Spleen (tissue), 7 donors: ENCODE measurements around the gene POU2AF3.

Experiments used
- POLR2A ChIP-seq, 3 donors: fragments of 450-650 bp; IDR thresholded peaks; one replicate each; pipeline ENCODE4 v1.5.1; 2017; ENCODE audit warnings: antibody characterized with exemption in 3 of 3, mild to moderate bottlenecking in 1 of 3
- POLR2AphosphoS5 ChIP-seq, 3 donors: sonication (generic); formaldehyde crosslinking; IDR thresholded peaks; one replicate each; pipeline ENCODE4 v1.5.1; 2017; ENCODE audit warnings: antibody characterized with exemption in 3 of 3
- TF ChIP-seq, protein P1 (sequence below), 11 experiments: fragments of 200-600 bp in 7 of 11; fragments of 450-650 bp in 4 of 11; sonication (generic) in 4 of 11; IDR thresholded peaks in 8 of 11; conservative IDR thresholded peaks in 3 of 11; 1 replicate in 7 of 11; 2 replicates in 4 of 11; pipeline versions ENCODE4 v1.4.0 to v1.8.0; 2016 to 2021; ENCODE audit warnings: antibody characterized with exemption in 11 of 11, inconsistent platforms in 4 of 11, mild to moderate bottlenecking in 1 of 11
- donor health status: DM: no; HTN: no; CAD: no; lungs with moderate emphysema.
- donor health status: DM: no; HTN: no; CAD: no.
- donor health status: DM: no; HTN: no; CAD: no.

DNA sequence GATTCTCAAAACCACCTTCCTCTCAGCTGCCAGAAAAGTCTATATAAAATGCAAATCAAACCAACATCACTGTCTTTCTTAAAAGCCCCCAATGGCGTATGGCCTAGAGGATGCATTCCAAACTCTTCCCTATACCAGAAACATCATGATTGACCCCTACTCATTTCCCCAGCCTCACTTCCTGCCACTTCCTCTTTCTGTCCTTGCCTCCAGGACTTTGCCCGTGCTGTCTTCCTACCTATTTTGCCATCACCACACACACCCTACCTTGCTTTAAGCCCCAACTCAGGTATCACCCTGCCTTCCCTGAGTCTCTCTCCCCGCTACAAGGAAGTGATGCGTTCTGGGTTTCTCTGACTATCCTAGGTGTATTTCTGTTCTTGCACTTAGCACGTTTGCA is 44.7 kb upstream of the POU2AF3 start:
- TF ChIP-seq, protein P1, sequence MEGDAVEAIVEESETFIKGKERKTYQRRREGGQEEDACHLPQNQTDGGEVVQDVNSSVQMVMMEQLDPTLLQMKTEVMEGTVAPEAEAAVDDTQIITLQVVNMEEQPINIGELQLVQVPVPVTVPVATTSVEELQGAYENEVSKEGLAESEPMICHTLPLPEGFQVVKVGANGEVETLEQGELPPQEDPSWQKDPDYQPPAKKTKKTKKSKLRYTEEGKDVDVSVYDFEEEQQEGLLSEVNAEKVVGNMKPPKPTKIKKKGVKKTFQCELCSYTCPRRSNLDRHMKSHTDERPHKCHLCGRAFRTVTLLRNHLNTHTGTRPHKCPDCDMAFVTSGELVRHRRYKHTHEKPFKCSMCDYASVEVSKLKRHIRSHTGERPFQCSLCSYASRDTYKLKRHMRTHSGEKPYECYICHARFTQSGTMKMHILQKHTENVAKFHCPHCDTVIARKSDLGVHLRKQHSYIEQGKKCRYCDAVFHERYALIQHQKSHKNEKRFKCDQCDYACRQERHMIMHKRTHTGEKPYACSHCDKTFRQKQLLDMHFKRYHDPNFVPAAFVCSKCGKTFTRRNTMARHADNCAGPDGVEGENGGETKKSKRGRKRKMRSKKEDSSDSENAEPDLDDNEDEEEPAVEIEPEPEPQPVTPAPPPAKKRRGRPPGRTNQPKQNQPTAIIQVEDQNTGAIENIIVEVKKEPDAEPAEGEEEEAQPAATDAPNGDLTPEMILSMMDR (IDR thresholded peaks at IDR 0.05 in 8 of 11, conservative IDR thresholded peaks at IDR 0.05 in 3 of 11) = no peak
- TF ChIP-seq POLR2A (IDR thresholded peaks at IDR 0.05) = no peak
- no peak for TF ChIP-seq POLR2AphosphoS5 (IDR thresholded peaks at IDR 0.05)
